ENCODE measurements around the gene GULP1. TPM values are rescaled to one million over a fixed set of nuclear protein-coding genes. Genes with fewer than 3 reads are reported as not detected.

Gene GULP1
- total RNA-seq, 1 donor from 2014 or later: 1.2 TPM

DNA sequence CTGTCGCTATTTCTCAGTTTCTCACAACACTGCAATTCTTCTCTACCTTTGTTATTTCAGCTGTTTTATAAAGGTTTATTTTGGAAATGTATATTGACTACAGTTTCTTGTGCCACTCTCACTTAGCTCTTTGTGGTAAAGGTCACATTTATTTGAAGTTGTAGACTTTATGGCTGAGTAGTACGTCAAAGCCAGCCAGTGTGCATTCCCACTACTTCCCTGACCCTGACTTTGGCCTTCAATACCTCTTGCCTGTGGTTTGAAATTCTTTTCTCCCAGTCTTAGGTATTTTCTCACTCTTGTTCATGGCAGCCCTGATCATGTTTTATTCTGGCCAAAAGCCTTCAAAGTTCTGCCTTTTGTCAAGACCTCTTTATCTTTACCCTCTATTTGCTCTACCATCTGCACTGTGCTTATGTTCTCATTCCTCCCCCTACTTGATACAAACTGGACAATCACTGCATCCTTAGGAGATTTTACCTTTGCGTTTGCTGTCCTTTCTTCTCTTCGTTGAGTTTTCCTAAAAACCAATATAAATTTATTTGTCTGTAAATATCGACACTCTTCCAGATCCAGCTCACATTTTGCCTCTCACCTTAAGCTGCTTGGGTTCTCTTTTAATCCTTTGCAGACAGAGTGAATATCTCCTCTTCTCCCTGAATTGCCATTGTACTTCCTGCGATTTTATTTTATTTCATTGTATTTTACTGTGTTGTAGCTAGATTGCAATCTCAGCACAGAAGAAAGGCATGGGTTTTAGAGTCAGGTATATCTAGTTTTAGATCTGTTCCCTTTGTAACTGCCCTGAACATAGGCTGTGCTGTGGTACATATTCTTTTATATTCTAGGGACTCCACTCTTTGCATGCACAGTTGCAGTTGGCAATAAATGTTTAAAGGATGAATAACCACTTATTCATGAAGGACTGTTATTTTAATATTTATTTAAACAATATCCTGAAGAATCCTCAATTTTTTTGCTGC is 31.2 kb downstream of the GULP1 start:
- no peak for DNase-seq (ENCODE audit: low spot score)
- no peak for ATAC-seq

DNA sequence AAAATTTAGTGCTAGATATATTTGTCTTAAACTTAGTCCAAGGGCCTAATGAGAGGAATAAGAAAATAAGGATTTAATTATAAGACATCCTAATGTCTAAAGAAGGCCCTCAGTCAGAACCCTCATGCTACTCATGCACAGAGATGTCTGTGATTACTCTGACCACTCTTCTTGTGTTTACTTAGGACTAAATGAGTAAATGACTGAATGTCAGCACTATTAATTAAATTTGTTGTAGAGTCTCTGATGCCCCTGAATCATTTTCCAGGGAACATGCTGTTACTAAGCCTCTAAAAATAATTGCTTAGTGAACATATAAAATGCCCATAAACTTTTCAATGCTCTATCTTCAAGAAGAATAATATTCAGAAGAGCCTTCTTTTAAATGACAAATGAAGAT is 32.4 kb downstream of the GULP1 start:
- no peak for ATAC-seq
- DNase-seq (ENCODE audit: low spot score): no peak

- ATAC-seq (no peak), DNase-seq (ENCODE audit: low spot score) (no peak)
These were observed 34.6 kb downstream of the GULP1 start for GRCh38 chr2:188326290-188326668.

GRCh38 chr2:188326669-188327301 is 35.1 kb downstream of the GULP1 start:
- DNase-seq (ENCODE audit: low spot score) (no peak), ATAC-seq (no peak)

DNA sequence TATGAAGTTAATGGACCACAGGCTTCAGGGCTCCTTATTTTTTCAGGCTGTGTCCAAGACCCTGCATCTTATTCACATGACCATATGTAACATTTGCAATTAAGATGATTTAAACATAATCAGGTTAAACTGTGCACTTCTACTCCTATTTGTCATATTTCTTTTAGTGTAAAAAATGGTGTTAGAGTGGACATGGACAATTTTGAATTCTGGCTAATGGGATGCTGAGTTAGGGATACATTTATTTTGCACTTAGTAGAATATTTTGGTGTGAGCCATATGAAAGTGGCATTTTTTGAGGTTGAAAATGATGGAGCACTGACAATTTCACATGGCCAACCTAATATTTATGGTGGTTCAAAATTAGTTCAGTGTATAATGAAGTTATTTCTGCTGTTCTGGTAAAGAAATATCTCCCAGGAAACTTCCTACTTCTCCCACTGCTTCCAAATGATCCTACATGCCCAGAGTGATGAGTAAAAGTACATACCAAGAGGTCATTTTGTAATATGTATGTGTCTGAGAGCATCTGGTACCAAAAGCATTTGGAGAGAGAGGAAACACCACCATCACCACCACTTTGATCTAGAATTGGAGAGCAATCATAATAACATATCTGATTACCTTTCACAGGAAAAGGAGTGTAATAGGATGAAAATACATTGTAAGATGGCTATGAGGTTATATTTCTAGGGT is 36.0 kb downstream of the GULP1 start:
- no peak for ATAC-seq
- no peak for DNase-seq (ENCODE audit: low spot score)

- no peak for ATAC-seq
- DNase-seq (ENCODE audit: low spot score): no peak
These were observed 36.7 kb downstream of the GULP1 start for GRCh38 chr2:188328419-188328818.

- DNase-seq (ENCODE audit: low spot score) (no peak), ATAC-seq (no peak)
These were observed 38.8 kb downstream of the GULP1 start for GRCh38 chr2:188330316-188331053.

GRCh38 chr2:188332619-188333018 is 40.9 kb downstream of the GULP1 start:
- no peak for ATAC-seq

DNA sequence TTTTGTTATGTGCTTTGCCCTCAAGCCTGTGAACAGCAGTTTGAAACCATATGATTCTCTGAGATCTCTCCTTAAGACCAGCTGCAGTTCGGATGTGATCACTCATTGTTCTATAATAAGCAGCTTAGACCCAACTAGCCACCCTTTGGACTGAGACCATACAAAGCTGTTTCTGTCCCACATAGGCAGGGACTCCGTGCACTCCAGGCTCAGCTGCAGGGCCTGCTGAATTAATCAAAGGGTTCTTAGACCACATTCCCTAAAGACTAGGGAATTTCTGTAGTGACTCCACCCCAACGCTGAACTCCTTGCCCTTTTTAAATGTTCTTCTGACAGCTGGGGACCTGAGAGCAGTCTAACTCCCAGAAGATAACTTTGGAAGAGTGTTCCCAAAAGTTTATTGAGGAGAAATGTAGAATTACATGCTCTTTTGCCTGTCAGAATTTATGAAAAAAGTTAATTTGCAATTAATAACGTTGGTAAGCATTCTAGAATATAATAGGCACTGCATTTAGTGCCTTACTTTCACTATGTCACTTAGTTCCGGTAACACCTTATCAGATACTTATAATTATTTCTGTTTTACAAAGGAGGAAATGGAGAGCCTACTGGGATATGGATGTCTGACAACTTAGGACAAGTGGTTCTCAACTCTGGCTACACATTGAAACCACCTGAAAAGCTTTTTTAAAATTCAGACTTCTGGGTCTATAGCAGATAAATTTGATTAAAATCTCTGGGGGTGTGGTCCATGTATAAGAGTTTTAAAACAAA is 42.3 kb downstream of the GULP1 start:
- DNase-seq (ENCODE audit: low spot score) (no peak), ATAC-seq (no peak)

More at GRCh38 chr2:188332619-188333018, 40.9 kb downstream of the GULP1 start:
- DNase-seq (ENCODE audit: low spot score): no peak

- ATAC-seq: no peak
These were observed 46.8 kb downstream of the GULP1 start for GRCh38 chr2:188338463-188338862.

GRCh38 chr2:188340257-188340656 is 48.6 kb downstream of the GULP1 start:
- ATAC-seq: no peak
- no peak for DNase-seq (ENCODE audit: low spot score)

More at GRCh38 chr2:188338463-188338862, 46.8 kb downstream of the GULP1 start:
- no peak for DNase-seq (ENCODE audit: low spot score)

GRCh38 chr2:188345020-188345419 is 53.3 kb downstream of the GULP1 start:
- no peak for ATAC-seq
- DNase-seq (ENCODE audit: low spot score): no peak

- DNase-seq (ENCODE audit: low spot score) (no peak), ATAC-seq (no peak)
These were observed 53.8 kb downstream of the GULP1 start for GRCh38 chr2:188345426-188345825.

DNA sequence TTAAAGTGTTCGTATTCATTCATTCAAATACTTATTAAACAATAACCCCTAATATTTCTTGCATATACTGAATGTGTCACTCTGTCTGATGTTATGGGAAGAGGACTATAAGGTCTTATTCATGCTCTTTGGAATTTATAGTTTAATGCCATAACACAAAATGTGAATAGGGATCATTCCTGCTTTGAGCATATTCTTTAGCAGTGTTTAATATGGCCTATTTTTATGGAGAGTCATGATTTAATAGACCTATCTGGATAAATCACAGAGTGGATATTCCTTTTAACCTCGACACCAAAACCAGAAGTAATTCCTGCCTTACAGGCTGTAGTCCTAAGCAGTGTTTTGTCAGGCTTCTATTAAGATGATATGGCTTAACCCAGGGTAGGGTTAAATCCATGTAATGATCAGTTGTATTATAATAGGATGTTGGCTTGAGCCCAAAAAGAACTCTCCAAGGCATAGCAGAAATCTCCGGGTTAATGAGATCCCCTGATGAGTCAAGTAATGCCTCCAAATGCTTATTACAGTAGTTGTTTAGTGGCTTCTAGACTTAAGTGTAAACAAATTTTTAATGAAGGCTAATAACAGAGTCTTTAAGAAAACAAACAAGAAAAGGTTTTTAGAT is 54.3 kb downstream of the GULP1 start:
- no peak for ATAC-seq

DNA sequence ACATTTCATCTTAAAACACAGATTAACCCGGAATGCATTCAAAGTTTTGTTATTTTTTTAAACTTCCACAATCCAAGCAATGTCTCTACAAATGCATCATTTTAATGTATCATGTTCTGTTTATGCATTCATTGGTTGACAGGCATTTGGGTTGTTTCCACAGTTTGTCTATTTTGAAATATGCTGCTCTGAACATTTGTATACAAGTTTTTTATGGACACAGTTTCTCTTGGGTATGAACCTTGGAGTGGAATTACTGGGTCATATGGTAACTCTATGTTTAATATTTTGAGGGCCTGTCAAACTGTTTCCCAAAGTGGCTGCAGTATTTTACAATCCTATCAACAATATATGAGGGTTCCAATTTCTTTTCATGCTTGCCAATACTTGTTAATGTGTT is 57.3 kb downstream of the GULP1 start:
- DNase-seq (ENCODE audit: low spot score) (no peak), ATAC-seq (no peak)

More for the DNA sequence above, 54.3 kb downstream of the GULP1 start:
- no peak for DNase-seq (ENCODE audit: low spot score)

GRCh38 chr2:188353282-188353681 is 61.6 kb downstream of the GULP1 start:
- ATAC-seq: no peak
- no peak for DNase-seq (ENCODE audit: low spot score)

DNA sequence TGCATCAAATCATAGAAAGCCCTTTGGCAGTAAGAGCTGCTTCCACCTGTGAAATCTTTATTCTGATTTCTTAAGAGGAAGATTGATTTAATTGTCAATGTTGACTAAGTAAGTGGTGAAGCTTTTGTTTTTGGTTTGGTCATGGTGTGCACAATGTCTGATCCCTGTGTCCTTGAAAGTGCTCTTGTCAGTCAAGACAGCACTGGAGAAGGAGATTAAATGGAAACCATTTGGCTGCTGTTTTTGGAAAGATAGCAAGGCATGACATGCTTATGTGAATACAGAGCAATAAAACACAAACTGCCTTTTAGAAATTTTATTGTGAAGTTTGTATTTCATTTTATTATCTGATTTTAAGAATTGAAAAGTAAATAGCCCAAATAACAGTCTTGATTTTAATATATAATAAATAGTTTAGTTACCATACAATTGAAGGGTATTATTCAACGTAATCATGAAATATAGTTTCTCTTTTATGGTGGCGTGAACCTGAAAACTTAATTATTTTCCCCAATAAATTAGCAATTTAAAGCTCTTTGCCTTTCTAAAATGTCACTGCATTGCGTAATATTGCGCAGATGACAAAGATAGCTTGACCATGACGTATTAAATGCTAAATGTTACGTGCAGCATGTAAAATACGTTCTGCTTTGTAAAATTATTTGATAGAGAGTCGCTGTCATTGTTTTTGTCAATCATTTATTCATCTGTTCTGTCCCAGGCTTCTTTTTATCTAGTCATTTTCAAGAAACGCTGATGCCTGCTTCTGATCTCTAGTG is 69.0 kb downstream of the GULP1 start:
- no peak for DNase-seq (ENCODE audit: low spot score)
- ATAC-seq: no peak

DNA sequence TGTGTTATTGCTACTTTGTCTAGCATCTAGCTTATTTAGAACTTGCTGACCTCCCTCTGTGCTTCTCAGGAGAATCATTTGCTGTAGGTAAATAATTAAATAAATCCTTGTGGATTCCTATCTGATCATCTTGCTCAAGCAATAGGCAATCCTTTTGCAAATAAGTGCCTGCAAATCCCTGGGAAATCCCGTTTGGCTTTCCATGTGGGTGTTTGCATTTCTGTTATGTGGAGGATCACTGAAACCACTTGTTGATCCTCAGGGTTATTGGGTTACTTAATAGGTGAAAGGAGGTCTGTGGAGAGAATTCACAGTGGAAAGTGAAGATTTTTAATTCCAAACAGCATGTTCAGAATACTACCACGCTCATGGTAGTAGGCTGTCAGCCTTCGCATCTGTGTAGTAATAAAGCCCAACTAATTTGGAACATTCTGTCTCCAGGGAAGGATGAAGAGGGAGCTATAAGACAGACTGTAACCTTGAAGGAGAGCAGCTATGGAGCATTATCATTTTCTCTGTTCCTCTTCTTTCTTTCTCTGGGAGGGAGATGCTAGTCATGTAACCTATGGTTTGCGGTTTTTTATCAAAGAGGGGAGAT is 72.5 kb downstream of the GULP1 start:
- DNase-seq (ENCODE audit: low spot score): no peak
- ATAC-seq: no peak

All from left lobe of liver (tissue), 2 donors.